Hematopoietic multipotent progenitor cell treated with erythropoietin and hydrocortisone succinate and interleukin-3 and kit ligand, for 8 days (in vitro differentiated cells): ENCODE data around the gene NDUFAF8.

Experiments
- DNase-seq: peaks from one replicate; pipeline ENCODE4 v3.0.0-alpha.2; 2015

NDUFAF8 gene

DNA sequence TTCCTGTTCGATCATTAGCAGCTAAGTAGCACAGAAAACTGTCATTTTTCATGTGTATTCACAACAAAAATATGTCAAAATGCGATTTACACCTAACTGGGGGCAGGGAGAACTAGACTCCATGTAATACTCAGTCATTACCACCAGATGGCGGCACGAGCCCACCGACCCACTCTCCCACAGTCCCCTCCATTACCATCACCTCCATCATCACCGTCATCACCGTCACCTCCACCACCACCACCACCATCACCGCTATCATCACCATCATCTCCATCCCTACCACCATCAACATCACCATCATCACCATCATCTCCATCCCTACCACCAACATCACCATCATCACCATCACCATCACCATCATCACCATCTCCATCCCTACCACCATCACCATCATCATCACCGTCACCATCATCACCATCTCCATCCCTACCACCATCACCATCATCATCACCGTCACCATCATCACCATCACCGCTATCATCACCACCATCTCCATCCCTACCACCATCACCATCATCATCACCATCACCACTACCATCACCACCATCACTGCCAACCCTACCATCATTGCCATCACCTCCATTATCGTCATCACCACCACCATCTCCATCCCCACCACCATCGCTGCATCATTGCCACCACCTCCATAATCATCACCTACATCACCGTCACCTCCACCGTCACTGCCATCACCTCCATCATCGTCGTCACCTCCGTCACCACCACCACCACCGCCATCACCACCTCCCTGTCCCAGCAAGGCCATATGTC lies 14.4 kb downstream of the NDUFAF8 start:
- DNase-seq, result peak; percentile 28

DNA sequence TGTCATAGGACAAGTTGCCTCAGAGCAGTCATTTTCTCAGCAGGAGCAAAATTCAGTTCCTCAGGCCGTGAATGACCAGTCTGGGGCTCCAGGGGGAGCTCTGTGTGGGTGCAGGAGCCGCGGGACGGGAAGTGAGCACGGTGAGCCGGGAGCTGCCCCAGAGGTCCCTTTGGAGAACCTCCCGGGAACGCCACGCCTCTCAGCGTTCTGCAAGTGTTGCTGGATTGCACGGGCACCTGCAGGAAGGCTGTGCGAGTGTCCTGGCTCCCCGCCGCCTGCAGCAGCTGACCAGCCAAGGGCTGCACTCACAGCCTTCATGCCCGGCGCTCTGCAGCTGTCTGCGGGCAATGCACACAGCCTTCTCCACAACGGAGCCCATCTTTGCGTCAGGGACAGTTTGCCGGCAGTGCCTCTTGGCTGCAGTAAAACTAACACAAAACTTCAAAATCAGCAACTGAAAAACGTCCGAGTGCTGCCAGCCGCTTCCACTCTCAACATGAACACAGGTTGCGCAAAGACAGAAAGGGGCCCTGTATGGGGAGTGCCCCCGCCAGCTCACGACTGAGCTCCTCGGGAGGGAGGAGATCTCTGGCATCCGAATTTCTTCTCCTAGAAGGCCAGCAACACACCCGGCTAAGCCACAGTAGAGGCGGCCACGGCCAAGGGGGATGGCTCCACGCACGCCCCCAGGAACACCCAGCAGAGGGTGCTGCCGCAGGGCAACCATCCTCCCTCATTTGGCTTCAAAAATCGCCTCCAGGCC lies 16.0 kb downstream of the NDUFAF8 start:
- no peak for DNase-seq

DNA sequence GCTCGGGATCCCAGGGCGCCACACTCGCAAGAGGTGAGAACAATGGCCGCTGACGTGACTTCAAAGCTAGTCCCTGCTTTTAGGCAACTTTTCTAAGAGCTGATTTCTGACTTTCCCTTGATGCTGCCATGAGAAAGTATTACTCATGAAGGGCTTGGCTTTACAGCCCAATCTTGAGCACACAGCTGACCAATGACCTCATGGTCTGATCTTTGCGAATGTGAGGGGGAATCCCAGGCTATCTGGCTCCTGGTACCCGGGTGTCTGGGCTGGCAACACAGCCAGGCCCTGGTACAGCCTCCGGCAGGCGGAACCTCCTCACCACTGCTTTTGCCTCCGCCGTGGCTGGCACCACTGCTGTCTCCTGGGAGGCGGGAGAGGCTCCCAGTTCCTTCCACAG lies 17.5 kb downstream of the NDUFAF8 start:
- DNase-seq, result no peak

DNA sequence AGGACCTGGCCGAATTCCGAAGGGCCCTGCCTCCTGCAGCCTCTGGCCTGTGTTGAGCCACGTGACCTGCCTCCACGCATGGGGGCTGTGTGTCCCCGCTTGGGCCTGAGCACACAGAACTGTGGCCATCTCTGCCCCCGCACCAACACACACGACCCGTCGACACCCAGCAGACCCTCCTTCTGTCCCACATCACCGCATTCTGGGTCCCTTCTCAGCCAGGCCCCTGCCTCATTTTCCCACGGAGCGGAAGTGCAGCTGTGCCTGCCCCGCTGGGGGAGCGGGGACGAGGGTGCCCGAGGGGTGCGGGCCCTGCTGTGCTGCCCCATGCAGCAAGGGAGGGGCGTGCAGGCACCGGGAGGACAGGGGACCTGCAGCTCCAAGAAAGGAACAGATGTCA lies 18.4 kb downstream of the NDUFAF8 start:
- no peak for DNase-seq

DNA sequence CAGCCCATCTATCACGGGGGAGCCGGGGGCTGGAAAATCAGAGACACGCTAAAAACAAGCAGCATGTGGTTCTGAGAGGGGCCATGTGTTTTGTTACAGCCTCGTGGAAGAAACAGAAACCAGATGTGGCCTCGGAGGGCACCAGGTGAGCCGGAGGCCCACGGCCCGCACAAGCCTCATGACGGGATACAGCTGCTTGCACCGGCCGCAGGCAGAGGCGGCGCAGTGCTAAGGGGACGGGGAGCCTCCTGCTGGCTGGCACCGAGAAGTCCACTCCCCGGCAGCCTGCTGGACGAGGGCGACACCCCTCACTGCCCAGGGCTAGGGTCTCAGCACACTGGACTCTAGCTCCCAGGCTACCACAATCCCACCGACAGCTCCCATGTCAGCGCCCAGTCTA lies 19.2 kb downstream of the NDUFAF8 start:
- DNase-seq, result no peak

DNA sequence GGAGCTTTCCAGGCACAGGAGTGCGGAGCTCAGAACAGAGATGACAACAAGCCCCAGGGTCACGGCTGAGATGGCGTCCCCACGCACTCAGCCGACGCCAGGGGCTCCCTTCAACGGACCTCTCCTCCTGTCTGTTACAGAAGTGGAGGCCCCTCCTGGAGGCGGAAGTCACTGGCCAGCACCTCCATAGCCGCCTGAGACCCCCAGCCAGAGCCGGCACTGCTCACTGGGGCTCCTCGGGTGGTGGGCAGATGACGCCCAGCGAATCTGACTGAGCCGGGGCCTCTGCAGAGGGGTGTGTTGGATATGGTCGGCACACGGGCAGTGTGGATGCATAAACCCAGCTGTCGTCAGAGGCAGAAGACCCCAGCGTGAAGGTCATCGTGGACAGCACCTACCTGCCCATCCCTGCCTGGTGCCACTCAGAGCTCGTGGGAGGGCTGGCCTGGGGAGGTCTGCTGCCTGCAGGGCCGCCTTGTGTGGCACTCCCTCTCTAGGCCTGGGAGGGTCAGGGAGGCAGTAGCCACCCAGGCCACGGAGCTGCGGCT lies 20.0 kb downstream of the NDUFAF8 start:
- DNase-seq, result no peak

DNA sequence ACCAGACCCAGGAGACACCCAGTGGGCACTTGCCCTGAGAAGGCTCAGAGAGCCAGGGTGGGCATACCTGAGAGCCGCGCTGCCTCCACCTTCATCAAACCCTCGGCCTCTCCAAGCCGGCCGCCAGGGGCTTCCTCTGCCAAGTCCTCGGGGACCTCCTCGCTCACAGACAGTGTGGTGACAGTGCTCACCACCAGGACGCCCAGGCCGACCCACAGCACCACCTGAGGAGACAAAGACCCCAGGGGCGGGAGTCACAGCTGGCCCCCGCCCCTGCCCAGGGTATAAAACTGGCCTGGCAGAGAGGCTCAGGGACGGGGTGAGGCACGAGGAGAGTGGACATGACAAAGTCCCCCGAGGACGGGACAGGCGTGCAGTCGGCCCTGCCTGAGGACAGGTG lies 21.1 kb downstream of the NDUFAF8 start:
- DNase-seq, result no peak

DNA sequence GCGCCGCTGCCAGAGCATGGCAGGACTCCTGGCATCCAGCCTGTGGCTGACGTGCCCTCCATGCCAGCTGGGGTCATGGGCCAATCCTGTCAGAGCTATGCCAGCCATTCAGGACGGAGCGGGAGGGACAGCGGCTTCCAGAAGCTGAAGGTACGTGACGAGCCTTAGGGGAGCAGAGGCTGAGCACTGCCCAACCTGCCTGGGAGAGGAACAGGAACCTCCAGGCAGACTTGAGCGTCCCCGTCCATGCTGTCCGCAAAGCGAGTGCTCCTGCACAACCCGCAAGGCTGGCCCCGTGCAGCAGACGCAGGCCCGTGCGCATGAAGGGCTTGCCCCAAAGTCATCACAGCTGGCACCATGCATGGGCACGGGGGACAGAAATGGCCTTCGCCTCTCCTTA lies 21.5 kb downstream of the NDUFAF8 start:
- no peak for DNase-seq

DNA sequence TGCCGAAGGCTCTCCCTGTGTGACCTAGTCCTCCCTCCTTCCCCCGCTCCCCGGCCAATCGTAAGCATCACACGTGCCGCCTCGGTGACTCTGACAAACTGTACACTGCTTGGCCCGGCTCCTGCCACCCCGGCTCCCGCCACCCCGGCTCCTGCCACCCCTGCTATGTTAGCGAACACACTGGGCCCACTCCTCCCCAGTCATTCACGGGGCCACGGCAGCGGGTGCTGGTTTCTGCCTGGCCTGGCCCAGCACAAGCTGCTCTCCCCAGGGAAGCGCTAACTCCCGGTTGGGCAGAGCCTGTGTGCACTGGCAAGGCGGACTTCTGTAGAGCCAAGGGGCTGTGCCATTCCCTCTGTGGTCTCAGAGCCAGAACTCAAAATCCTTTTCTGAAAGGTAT lies 22.0 kb downstream of the NDUFAF8 start:
- no peak for DNase-seq

DNA sequence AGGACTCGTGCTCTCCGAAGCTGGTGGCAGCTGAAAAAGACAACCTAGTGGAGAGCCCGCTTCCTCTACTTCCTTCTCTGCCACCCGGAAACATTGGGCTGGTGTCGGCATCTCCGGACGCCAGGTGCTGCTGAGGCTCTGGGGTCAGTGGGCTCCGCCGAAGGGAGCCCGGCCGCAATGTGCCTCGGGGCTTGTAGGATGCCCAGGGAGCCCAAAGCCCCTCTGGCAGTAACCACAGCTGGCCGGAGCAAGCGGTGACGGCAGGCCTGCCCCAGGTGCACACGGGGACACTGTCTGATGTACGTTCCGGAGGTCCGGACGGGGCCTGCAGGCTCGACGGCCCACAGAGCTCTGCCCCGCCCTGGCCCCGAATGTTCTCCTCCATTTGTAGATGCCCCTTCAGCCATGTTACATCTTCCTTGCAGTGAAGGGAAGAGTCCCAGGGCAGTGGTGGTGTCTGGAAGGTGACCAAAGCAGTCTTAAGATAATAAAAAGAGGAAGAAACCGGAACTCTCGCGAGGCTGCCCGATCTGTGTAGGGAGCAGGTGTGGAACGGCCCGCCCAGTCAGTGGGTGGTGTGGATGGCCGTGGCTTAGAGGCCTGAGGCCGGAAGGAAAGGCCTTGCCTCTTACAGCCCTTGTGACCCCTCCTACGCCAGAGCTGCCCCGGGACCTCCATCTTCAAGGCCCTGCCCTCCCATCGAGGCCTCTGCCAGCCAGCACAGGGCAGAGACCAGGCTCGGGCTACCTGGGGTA lies 22.6 kb downstream of the NDUFAF8 start:
- DNase-seq, result no peak

DNA sequence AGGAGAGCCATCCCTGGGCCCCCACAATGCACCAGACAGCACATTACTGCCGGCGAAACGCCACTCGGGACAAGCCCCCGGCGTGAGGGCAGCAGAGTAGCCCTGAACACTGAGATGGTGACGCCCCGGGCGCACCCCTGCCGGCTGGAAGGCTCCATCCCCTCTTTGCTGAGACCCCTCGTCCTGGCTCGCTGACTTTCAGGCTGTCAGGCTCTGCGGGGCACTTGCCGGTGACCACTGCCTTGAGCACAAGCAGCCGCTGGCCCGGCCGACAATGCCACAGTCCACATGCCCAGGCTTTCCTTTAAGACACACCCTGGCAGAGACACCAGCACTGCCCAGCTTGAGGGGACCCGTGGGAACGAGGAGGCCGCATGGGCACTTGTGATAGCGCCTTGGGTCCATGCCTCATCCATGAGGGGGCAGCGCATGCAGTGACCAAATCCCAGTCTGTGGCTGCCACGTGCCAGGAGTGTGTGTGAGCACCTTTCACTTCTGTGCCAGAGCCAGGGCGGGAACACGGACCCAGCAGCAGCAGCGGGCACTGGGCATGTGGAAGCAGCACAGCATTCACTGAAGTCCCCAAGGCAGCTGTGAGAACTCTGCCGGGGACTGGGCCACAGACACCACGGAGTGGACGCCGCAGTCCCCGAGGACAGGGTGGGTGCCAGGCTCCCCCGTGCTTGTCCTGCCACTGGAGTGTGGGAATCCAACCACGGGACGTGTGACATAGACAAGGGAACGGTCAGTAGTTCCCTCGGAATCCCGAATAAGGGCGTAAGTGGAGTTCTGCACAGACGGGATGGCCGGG lies 24.5 kb downstream of the NDUFAF8 start:
- DNase-seq, result no peak

DNA sequence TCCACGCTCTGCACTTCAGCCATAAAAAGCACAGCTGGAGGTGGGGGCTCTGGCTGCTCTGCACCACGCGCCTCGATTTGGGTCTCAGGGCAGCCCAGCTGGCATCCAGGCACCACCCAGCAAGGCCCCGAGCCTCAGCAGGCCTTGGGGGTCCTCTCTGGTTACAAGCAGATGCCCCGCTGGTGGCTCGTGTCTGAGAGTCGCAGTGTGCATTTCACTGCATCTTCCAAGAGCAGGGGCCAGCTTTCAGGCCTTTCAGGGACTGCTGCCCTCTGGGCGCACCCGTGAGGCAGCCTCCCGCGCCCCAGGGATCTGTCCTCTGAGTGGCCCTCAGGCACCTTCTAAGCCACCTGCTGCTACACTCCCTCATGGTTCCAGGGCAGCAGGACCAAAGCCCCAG lies 25.5 kb downstream of the NDUFAF8 start:
- DNase-seq, result no peak

DNA sequence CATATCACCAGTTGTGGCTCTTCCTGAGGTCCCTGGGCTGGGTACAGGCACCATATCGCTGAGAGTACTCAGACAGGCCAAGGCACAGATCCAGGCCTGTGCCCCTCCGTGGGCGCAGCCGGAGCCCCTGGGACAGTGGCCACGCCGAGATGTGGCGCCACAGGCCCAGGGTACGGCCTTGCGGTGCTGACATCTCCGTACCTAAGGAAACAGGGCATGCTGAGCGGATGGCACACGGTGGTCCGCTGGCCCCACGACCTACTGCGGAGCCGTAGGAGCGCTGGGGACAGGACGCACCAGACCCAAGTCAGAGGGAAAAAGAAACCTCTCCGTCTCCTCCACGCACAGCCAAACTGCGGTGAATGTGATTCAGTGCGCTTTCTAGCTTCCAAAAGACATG lies 26.5 kb downstream of the NDUFAF8 start:
- DNase-seq, result no peak

DNA sequence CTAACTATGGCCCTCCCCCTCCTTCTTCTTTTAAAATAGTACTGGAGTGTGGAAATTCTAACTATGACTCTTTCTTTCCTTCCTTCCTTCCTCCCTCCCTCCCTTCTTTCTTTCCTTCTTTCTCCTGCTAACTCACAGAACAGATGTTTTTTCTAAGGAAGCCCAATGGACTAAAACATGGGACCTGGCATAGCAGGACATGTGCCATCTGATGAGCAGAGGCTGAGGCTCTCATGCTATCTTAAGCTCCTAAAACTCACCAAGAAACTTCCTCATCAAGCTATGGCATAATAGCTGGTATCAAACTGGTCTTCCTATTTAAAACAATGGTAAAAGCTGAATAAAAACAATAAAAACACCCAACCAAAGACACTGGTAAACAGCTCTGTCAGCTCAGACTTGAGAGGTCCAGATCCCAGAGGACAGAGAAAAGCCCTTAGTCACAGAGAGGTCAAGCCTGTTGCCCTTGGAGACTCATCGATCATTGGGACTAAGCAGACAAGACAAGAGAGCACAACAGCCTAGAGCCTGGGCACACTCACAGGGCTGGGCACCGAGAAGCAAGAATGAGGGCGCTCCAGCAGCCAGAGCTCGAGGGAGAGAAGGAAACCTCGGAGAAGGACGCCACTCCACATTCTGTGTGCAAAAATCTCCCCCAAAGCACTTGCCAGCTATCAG lies 28.4 kb downstream of the NDUFAF8 start:
- DNase-seq, result no peak

DNA sequence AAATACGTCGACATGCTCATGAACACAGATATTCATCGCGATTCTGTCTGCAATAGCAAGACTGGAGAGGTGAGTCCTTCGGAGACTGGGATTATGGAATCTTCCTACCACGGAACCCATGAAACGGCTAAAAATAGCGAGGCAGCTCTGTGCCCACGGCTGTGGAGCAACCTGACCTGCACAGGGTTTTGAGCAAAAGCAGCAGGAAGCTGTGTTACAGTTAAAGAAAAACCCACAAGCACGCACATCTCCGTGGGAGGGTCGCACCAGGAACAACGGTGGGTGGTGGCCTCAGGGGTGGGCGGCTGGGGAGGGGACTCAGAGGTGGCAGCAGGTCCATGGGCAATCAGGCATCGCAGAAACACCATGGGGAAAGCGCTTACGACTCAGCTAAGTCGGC lies 31.2 kb downstream of the NDUFAF8 start:
- DNase-seq, result no peak

DNA sequence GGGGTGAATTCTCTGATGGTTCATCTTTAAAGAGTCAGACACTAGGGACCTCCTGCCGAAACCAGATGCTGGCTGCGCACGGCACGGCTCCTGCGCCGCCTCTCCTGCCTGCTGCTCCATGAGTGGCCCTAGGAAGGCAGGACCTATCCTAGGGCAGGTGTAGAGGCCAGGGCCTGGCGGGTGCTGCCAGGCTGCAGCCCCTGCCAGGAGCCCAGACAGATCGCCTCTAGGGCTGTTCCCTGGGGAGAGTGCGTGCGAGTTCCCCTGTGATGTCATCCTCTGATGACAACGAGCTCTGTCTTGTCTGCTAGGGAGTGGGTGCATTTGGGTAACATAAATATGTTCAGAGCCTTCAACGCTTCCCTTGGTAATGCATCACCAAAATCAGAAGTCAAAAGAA lies 32.1 kb downstream of the NDUFAF8 start:
- DNase-seq, result no peak

DNA sequence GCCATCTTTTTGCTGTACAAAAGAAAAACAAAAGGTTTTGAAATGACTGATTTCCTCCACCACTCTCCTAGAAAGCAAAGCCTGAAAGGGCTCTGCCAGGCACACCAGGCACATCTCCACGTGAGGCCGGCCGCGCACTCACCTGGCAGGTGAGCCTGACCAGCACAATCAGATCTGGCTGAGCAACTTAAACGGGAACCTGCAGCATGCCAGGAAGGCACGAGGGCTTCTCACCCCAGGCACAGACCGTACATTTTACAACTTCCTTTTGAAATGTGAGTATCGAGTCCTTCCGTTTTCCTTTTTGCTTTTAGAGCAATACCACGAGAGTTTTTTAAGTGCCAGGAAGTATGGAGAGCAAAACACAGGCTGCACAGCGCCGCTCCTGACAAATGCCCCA lies 33.5 kb downstream of the NDUFAF8 start:
- DNase-seq, result no peak

DNA sequence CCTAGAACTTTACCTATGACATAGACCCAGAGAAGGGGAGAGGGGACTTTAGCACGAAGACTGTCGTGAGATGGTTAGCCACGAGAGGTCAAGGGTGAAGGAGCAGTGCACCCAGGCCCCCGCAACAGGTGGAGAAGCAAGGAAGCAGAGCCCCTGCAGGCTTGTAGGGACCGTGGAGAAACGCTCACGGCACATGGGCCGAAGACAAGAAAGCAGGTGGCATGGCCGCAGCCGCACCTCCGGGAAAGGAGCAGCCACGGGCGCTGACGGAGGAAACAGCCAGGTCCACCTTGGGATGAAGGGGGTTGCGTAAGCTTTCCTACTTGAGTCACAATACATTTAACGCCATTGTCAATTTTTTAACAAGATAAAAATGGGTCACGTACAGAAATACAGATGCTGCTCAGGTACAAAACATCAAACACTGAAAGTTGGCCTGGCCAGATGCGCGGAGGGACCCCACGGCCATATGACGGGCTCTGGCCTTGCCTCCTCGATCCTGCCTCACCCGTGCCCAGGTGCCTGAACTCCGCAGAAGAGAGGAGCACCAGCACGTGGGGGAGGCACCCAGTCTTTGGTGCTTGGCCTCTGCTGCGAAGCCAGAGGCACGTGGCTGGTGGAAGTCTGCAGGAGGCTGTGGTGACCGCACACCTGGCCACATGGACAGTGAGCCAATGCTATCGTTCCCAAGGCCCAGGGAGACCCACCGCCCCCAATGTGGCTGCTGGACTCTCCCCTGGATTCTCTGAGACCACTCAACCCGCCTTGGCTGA lies 34.8 kb downstream of the NDUFAF8 start:
- no peak for DNase-seq

DNA sequence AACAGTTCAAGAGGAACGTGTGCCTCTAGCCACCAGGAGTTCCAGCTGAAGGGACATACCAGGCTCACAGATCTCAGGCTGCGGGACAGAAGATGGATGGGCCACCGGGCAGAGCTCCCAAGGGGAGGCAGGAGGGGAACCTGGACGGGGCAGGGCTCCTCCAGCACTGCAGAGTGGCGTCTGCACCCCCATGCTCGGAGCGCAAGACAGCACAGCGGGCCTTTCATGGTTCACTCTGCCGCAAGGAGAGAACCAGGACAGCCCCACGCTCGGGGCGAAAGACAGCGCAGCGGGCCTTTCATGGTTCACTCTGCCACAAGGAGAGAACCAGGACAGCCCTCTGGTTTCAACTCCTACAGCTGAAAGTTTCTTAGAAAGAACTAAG lies 35.3 kb downstream of the NDUFAF8 start:
- no peak for DNase-seq

DNA sequence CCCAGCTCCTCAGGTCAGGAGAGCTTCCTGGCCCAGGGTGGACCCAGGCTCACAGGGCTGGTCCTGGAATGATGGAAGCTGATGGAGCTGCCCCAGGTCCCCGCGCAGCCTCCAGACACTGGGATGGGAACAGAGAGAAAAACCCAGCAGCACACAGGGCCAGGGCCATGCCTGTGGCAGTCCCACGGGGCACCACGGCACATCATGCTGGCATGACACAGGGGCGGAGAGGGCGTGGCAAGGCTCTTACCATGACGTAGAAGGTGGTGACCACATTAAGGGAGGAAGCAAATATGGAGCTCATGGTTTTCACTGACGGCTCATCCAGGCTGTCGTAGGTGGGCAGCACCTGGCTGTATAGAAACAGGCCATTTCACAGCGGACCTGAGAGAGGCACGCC lies 37.7 kb downstream of the NDUFAF8 start:
- DNase-seq, result no peak

DNA sequence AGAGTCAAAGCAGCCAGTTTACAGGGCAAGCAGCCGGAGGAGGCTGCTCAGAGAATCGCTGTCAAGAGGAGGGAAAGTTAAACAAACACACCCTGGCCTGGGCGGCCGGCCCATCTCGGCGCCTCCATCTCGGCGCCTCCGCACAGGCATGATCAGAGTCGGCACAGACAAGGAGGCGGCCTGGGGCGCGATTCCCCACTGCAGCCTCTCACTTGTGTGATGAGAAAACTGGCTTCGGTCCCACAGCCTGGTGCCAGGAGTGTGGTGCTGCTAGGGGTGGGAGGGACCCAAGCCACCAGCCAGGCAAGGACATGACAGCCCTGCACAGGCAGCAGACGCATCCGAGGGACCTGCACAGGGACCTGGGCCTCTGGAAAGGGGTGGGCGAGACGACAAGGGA lies 38.3 kb downstream of the NDUFAF8 start:
- DNase-seq, result no peak
